Right renal cortex interstitium (tissue), 3 donors: Measurements from ENCODE around the gene FAM219B. TPM values are rescaled to one million over a fixed set of nuclear protein-coding genes. Genes with fewer than 3 reads are reported as not detected.
"Not testable (repeated sequence)": the region's sequence is repeated elsewhere in the genome, so short reads cannot be mapped to it uniquely, and the experiment has no call there.

ENCODE experiments used
- DNase-seq, 3 donors: peaks; one replicate each; pipeline ENCODE4 v3.0.0-alpha.2; 2013; ENCODE audit warnings: low read depth in 3 of 3, low spot score in 2 of 3
- polyA plus RNA-seq, 3 donors: library from polyadenylated mRNA; unstranded; fragments of 120-200 nt; gene quantifications; one replicate each; pipeline ENCODE4 v1.2.1, GENCODE V29; 2013; ENCODE audit not compliant: insufficient read length in 3 of 3

FAM219B gene, protein sequence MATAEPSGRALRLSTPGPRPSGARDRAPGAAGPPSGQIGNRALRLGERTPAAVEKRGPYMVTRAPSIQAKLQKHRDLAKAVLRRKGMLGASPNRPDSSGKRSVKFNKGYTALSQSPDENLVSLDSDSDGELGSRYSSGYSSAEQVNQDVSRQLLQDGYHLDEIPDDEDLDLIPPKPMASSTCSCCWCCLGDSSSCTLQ
- polyA plus RNA-seq = 10 to 100 TPM; 51.6 to 58.1 (median 55.9) TPM

DNA sequence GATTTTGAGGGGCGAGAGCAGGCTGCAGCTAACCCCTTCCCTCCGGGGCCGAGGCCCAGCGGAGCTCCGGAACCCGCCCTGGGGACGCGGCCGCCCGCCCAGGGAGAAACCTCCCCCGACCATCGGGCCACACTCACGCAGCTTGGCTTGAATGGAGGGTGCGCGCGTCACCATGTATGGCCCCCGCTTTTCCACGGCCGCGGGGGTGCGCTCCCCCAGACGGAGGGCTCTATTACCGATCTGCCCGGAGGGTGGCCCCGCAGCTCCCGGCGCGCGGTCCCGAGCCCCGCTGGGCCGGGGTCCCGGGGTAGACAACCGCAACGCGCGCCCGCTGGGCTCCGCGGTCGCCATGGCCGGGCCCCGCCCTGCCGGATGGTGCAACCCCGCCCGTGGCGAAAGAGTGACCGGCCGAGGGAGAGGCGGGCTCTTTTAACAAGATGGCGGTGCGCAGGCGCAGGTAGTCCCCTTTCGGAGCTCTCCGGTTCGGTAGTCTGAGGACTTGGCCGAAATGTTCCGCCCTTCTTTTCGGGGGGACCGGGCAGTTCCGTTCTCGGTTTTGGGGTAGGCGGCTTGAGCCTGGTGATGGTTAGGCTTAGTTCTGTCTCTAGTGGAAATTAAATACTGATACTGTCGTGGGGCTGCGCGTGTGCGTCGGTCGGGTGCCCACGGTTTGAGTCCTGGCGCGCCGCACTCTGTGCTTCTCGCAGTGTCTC lies at the start of gene FAM219B:
Gene FAM219B (minus strand): TSS at position 402 of the 713 bp plus-strand sequence. CDS start 51 bp downstream, at position 351.
- peak in 2 of 3 donors; percentile 70 to 82 for DNase-seq

DNA sequence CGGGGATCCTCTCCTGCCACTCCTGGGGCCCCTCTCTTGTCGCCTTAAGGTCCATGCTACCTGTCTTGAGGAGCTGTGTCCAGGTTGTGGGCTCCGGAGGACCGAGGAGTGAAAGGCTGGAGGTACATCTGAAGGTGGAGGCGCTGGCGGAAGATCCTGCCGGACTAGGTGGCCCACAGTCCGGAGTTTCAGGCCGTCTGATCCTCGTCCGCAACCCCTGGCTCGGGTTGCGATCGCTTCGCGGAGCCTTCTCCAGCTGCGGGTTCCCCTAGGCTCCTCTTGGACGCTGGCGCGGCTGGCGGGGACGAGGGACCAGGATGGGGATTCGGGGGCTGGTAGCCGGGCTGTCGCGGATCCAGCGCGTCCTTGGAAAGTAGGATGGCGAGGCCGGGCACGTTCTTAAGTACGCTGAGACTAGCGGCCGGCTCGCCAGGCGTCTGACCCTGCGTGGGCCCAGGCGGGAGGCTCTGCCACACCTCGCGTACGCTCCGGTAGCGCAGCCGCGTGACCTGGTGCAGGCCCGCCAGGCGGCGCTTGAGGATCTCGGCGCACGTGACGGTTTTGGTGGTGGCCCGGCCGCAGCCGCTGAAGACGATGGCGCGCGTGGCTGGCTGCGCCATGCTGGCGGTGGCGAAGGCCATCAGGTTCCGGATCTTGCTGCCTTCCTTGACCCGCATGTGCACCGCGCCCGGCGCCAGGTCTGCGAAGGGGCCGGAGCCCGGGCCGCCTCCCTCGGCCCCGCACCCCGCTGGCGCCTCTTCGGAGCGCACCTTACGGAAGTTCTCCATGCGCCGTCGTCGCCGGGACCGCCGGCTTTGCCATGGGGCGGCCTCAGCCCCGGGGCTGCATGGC lies 49.4 kb upstream of the FAM219B start:
- no peak for DNase-seq

DNA sequence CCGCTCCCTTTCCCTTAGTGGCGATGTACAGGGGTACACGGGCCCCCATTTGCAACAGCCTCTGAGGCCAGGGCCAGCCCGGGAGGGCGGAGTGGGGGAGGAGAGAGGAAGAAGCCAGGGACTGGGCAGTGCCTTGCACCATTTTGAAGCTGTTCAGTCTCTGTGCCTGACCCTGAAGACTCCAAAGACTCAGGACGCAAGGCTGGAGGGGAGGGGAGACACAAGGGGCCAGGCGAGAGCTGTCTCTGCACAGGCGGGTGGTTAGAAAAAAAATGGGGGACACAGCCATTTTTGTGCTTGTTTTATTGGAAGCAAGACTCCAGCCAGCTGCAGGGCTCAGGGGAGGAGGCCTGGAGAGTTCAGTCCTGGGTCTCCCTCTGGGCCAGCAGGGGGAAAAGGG lies 48.4 kb upstream of the FAM219B start:
- no peak for DNase-seq

DNA sequence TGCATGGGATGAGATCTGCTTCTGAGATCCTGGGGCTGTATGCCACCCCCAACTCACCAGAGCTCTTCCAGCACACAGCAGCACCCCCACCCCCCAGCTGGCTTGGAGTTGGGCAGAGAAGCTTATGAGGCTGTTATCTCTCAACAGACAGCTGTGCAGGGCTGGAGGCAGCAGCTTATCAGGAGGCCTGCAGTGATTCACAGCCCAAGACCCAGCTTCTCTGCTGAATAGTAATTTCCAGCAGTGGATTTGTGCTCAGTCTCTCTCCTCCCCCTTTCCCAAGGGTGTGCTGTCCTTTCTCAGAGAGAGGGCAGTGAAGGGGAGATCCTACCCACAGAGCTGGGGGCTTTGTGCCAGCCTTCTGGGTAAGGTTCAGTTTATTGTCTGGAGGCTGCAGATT lies 47.9 kb upstream of the FAM219B start:
- DNase-seq = no peak

DNA sequence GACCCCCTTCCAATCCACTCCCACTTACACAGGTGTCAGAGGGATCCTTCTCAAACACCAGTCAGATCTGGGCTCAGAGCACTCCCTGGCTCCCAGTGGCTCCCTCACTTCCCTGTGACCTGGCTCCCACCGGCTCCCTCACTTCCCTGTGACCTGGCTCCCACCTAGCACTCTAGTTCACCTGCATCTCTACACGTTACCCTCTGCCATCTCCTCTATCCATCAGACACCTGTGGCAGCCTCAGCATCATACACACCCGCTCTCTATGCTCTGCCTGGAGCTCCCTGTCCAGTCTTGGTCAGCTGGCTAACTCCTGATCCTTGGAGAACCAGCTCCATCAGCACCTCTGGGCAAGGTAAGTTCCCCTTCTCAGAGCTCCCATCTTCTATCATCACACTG lies 44.4 kb upstream of the FAM219B start:
- no peak for DNase-seq

DNA sequence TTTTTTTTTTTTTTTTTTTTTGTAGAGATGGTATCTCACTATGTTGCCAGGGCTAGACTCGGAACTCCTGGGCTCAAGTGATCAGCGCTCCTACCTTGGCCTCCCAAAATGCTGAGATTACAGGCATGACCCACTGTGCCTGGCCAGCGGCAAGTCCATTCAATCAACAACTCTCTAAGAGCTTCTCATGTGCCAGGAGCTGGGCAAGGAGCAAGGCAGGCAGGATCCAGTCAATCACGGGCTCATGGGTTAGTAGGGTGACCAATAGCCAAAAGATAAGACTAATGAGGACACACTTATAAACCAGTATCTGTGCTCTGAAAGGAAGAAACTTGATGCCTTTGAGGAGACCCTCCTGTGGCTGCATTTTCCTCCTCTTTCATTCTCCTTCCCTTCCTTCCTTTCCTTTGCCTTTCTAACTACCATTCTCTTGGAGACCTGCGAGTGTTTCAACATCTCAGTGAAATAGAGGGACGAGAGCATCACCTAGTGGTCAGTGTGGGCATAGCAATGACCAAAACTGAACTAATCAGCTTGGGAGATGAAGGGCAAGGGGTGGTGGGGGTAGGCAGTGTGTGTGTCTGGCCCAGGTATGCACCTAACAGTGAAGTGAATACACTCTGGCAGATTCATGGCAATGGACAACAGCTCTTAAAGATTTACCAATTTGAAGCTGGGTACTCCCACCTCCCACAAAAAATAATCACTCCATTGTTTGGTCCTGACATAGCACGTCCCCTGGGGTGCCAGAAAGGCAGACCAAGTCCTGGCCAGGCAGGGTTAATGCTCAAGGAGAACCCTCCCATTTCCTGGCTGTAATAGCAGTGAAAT lies 43.6 kb upstream of the FAM219B start:
- peak in 1 of 3 donors; percentile 74 for DNase-seq

DNA sequence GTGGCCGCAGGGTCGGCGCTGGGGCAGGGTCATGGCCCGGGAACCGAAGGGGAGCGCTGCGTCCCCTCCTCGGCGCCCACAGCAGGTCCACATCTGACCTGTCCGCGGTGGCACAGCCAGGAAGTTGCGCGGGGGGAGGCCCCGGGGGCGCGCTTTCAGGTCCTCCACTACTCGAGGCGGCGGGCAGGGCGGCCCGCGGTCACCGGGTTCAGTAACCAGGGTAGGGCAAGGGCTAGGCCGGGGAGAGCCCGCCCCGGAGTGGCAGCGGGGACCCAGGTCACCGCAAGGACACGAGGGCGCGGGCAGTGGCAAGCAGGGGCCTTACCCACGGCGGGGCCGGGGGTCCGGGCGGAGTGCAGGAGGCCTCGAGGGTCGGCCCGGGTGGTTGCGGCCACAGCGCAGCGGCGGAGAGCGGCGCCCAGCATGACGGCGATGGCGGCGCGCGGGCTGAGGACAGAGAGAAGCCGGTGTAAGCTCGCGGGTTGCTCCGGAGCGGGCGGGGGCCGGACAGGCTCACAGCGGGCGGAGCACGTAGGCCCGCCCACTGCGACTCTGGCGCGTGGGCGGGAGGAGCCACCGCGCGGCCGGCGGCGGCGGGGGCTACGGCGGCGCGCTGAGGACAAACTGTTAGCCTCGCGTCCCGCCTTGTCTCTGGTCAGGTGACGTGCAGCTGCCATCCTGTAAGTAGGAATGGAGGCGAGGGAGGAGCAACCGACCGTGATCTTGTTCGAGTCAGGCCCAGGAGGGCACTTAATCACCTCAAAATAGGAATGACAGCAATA lies 31.1 kb upstream of the FAM219B start, which contains the start of gene COX5A:
Gene COX5A (minus strand): TSS at position 484 of the 782 bp plus-strand sequence. CDS start 59 bp downstream, at position 425.
- peak; percentile 85 to 91 (median 87) for DNase-seq

DNA sequence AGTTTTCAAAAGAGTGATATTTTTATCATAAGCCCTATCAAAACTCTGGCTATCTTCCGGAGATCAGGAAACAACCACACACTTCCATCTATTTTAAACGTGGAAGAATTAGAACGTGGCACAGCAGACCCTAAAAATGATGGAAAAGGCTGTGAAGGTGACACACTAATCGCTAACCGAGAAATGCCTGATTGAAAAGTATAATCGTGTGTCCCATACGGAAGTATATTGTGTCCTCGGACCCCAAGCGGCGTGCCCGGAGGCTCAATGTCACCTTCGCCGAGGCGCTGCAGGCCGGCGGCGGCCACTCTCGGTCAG lies 30.6 kb upstream of the FAM219B start:
- no peak for DNase-seq

DNA sequence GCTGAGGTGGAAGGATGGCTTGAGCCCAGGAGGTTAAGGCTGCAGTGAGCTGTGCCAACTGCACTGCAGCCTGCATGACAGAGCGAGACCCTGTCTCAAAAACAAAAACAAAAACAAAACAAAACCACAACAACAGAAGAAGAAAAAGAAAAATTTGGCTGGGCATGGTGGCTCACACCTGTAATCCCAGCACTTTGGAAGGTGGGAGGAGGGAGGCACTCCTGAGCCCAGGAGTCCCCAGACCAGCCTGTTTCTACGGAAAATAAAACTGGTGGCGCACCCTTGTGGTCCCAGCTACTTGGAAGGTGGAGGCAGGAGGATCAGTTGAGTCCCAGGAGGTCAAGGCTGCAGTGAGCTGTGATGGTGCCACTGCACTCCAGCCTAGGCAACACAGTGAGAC lies 28.5 kb upstream of the FAM219B start:
- DNase-seq = not testable (repeated sequence)

DNA sequence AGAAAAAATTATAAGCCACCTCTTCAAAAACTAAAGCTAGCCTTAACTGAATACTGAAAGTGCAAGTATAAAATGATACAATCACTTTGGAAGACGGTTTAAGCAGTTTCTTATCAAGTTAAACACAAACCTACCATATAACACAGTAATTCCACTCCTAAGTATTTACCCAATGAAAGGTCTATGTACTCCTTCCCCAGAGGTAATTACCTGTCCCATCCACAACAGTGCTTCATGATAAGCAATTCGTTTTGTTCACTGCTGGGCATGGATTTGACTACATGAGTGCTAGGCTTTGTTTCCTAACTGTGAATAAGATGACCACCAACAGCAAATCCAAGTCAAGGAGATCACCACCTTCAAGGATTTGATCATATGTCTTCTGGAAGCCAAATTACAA lies 26.9 kb upstream of the FAM219B start:
- no peak for DNase-seq

DNA sequence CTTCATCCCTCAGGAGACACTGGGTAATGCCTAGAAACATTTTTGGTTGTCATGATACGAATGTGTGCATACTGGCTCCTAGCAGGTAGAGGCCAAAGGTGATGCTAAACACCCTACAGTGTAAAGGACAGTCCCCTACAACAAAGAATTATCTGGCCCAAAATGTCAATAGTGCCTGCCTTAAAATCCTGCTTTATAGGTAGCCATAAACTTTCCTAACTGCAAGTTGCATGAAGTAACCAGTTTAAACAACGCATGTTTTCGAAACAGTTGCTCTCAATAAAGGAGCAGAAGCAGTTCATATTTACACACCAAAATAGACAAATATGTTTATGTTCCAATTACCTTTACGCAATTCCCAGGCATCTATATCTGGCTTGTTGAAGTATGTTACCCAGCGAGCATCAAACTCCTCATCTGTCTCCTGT lies 22.1 kb upstream of the FAM219B start:
- DNase-seq = no peak

DNA sequence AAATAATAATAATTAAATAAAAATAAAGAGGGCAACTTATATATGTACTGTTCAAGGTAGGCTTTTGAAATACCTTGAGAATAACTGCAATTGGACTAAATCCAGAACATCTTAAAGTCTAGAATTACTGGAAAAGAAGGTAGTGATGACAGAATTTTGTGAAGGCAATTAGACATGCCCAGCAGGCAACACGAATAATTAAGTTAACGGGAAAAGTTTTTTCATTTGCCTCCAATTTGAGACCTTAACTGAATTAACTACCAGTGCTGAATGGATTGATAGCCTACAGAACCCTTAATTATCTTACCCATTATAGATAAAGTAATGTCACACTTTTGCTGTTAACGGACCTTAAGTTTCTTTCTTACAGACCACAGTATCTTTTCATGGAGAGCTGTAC lies 17.9 kb upstream of the FAM219B start:
- DNase-seq = no peak

DNA sequence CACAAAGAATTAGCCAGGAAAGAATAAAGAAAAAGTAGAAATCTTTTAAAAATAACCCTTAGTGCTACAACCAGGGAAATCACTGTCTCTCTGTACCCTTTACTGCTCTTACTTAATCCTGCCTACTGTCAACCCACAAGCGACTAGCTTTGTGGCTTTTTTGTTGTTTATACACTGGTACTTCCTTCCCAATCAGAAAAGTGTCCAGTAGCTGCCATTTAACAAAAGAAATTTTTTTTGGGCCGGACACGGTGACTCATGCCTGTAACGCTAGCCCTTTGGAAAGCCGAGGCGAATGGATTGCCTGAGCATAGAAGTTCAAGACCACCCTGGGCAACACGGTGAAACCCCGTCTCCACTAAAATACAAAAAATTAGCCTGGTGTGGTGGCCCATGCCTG lies 13.8 kb upstream of the FAM219B start:
- DNase-seq = no peak

DNA sequence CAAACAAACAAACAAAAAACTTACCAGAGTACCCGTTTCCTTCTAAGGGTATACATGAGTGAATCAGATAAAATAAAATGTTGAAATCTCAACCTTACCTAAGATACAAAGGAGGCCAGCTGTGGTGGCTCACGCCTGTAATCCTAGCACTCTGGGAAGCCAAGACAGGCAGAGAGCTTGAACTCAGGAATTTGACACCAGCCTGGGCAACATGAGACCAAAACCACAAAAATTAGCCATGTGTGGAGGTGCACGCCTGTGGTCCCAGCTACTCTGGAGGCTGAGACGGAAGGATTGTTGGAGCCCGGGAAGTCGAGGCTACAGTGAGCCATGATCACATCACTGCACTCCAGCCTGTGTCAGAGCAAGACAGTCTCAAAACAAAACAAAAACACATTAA lies 11.0 kb upstream of the FAM219B start:
- DNase-seq = no peak

DNA sequence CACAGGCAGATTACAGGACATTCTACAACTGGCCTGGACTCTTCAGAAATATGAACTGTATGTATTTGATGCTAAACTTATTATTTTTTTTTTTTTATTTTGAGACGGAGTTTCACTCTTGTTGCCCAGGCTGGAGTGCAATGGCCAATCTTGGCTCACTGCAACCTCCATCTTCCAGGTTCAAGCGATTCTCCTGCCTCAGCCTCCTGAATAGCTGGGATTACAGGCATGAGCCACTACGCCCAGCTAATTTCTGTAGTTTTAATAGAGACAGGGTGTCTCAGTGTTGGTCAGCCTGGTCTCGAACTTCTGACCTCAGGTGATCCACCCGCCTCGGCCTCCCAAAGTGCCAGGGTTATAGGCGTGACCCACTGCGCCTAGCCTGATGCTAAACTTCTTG lies 7.1 kb upstream of the FAM219B start:
- DNase-seq = not testable (repeated sequence)

DNA sequence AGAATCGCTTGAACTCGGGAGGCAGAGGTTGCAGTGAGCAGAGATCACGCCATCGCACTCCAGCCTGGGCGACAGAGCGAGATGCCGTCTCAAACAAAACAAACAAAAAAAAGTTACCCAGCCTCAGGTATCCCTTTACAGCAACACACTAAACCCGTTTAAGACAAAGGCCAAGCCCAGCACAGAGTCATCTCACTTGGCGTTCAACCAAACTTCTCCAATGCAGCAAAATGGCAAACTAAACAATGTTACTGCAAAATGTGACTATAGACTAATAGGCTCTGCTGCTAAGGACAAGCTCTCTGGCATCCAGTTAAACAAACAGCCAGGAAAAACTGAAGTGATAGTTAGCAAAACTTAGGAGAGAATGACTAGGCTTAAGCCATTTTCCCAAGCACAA lies 6.4 kb upstream of the FAM219B start:
- no peak for DNase-seq

DNA sequence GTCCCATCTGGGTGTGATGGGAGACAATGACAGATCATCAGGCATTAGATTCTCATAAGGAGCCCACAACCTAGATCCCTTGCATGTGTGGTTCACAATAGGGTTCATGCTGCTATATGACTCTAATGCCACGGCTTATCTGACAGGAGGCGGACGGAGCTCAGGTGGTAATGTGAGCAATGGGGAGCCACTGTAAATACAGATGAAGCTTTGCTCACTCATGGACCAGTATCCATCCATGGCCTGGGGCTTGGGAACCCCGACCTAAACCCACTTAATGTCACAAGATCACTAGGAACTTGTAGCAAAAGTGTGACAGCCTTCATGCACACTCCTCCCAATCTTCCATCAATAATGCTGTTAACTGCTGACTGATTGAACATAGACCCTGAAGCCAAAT lies 2.0 kb upstream of the FAM219B start:
- no peak for DNase-seq

DNA sequence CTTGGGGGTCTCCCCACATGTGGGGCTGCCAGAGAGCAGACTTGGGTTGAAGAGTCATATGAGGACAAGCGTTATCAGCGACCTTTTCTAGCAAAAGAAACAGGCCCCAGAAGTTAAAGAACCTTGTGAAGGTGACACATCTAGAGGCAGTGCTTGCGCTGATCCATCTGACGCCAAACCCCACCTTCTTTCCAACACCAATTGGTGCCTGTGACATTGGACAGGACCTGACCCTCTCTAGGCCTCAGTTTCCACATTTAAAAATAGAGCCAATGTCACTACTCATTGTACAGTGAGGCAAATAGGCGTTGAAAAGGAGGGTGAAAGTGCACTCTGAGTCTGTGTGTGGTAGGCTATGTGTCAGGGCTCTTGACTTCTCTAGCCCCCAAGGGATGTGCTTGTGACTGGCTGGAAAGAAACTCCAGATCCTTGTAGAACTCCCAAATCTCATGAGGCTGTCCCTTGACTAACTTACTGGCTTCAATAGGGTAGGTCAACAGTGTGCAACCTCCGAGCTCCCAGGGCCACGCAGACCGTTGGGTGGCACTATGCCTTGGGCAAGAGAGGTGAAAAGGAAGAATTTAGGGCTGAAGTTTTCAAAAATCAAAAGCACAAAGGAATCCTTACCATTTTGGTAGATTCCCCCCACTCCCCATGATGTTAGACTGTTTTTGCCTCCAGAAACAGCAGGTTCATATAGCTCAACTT lies 666 bp upstream of the FAM219B start:
- DNase-seq = no peak

DNA sequence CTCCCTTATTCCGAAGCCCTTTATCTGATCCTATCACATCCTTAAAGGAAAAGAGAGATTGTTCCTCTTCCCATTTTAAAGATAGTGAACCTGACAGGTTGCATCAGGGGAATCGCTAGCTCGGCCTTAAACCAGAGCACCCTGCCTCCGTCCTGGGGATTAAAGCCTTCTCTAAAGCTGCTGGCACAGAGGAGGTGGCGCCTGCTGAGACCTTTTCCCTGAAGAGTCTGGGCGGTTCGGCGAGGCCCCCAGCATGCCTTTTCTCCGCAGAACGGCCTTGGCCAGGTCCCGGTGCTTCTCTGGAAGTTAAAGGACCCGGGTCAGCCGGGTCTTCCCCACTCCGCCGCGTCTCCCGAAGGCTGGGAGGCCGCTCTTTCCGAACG lies 593 bp downstream of the FAM219B start:
- no peak for DNase-seq
